Caco-2 (cell line): ENCODE data around the gene MFNG. TPM values are rescaled to one million over a fixed set of nuclear protein-coding genes. Genes with fewer than 3 reads are reported as not detected.
A peak's percentile ranks its signal among the peaks of the same experiment; 100 is the strongest.

Experiments used
- BruUV-seq: library from RNA; stranded (reverse); fragments of 400-500 nt; replicated peaks from 2 replicates; lab custom pipeline; 2021; lab: Mats Ljungman, UMichigan
- CTCF ChIA-PET: fragments of 300-600 bp; sonication (Branson Sonifier 250); formaldehyde crosslinking; loops from one replicate; lab custom pipeline; 2022; ENCODE audit warnings: antibody characterized with exemption; lab: Charles Lee
- POLR2A ChIA-PET: fragments of 300-600 bp; sonication (Branson Sonifier 250); formaldehyde crosslinking; loops from one replicate; lab custom pipeline; 2022; ENCODE audit warnings: antibody characterized with exemption; lab: Charles Lee
- DNase-seq, 2 experiments: peaks; one replicate each; pipeline versions ENCODE4 v3.0.0 to v3.0.0-alpha.2; 2020 to 2022
- H3K27me3 ChIP-seq: replicated peaks from 2 replicates; pipeline ENCODE4 v1.6.0; 2011; ENCODE audit warnings: low read length; ENCODE audit not compliant: control insufficient read depth, insufficient read depth
- H3K36me3 ChIP-seq: 2 replicates; pipeline ENCODE4 v1.5.1; 2011; ENCODE audit warnings: low read length; ENCODE audit not compliant: control insufficient read depth, insufficient read depth
- H3K4me1 ChIP-seq: fragments of 250-450 bp; sonication (Bioruptor Pico); 2 replicates; pipeline ENCODE4 v1.5.1; 2020; ENCODE audit warnings: mild to moderate bottlenecking
- H3K4me3 ChIP-seq: 2 replicates; pipeline ENCODE4 v1.5.1; 2011; ENCODE audit warnings: low read depth, mild to moderate bottlenecking, control low read depth, low read length
- H3K9me3 ChIP-seq: fragments of 250-450 bp; sonication (Bioruptor Pico); 2 replicates; pipeline ENCODE4 v1.5.1; 2020; ENCODE audit warnings: mild to moderate bottlenecking, moderate library complexity
- H3K27ac Mint-ChIP-seq: one replicate; pipeline ENCODE4 v1.8.0; 2022; ENCODE audit warnings: mixed read lengths; ENCODE audit not compliant: unreplicated experiment
- H3K27me3 Mint-ChIP-seq: one replicate; pipeline ENCODE4 v1.8.0; 2022; ENCODE audit warnings: mixed read lengths; ENCODE audit not compliant: insufficient read depth, unreplicated experiment
- H3K36me3 Mint-ChIP-seq: one replicate; pipeline ENCODE4 v1.8.0; 2022; ENCODE audit warnings: mild to moderate bottlenecking, mixed read lengths; ENCODE audit not compliant: insufficient read depth, unreplicated experiment
- H3K4me1 Mint-ChIP-seq: one replicate; pipeline ENCODE4 v1.8.0; 2022; ENCODE audit warnings: low read depth, mixed read lengths; ENCODE audit not compliant: unreplicated experiment
- H3K4me3 Mint-ChIP-seq: one replicate; pipeline ENCODE4 v1.8.0; 2022; ENCODE audit warnings: mild to moderate bottlenecking, moderate library complexity, mixed read lengths; ENCODE audit not compliant: unreplicated experiment
- H3K9me3 Mint-ChIP-seq: one replicate; pipeline ENCODE4 v1.8.0; 2022; ENCODE audit warnings: mixed read lengths; ENCODE audit not compliant: unreplicated experiment
- CTCF ChIP-seq, 2 experiments: fragments of 200-600 bp in 1 of 2; IDR thresholded peaks; 1 replicate in 1 of 2; 2 replicates in 1 of 2; pipeline versions ENCODE4 v1.5.1 to v1.8.0; 2011 to 2022; ENCODE audit warnings: antibody characterized with exemption in 1 of 2, control low read depth in 1 of 2, inconsistent platforms in 1 of 2, low read depth in 1 of 2, low read length in 1 of 2, mild to moderate bottlenecking in 1 of 2, moderate library complexity in 1 of 2; ENCODE audit not compliant: insufficient read depth in 1 of 2, severe bottlenecking in 1 of 2, unreplicated experiment in 1 of 2
- intact Hi-C: fragments of 100-400 bp; cut with micrococcal nuclease; formaldehyde crosslinking; loops from one replicate; pipeline ENCODE4 v1.10.0; 2022; ENCODE audit not compliant: unreplicated experiment
- total RNA-seq: library from RNA; stranded (reverse); gene quantifications from 2 replicates; pipeline ENCODE4 v1.2.3, GENCODE V29; 2022

Gene MFNG
- total RNA-seq, 1 experiment from 2014 or later, result 3.6 TPM

- Histone ChIP-seq H3K4me3 (no peak overlapping the region), H3K27me3 (no peaks in the 10 kb centered on the region), H3K36me3 (peaks cover 7% of the 10 kb centered on the region; the same call in 1 of the 2 replicates), H3K4me1 (peaks cover 33% of the 10 kb centered on the region), H3K9me3 (no peaks in the 10 kb centered on the region)
- H3K4me1 Mint-ChIP-seq, result peaks cover 24% of the 10 kb centered on the region
- H3K27ac Mint-ChIP-seq, result peak overlapping the region; percentile 63
- ChIA-PET CTCF (interaction anchor here (0.9 kb wide), 1 partner anchor 47 kb away, joined by 3 read pairs; no protein-coding TSS in a partner anchor), POLR2A (no interaction called here)
- intact Hi-C loops, result no loop called here
- no peak overlapping the region for H3K4me3 Mint-ChIP-seq
- no peak for TF ChIP-seq CTCF (IDR thresholded peaks at IDR 0.05; ENCODE audit: insufficient read depth in 1 of 2, low read depth in 1 of 2, low read length in 1 of 2, severe bottlenecking in 1 of 2, unreplicated experiment in 1 of 2)
- DNase-seq, result no peak
- no peaks in the 10 kb centered on the region for H3K27me3 Mint-ChIP-seq
- no peaks in the 10 kb centered on the region for H3K9me3 Mint-ChIP-seq
- BruUV-seq, result no TSS peak
- H3K36me3 Mint-ChIP-seq, result peaks cover 30% of the 10 kb centered on the region
Measured at GRCh38 chr22:37514526-37515051, 28.4 kb upstream of the MFNG start.

GRCh38 chr22:37511395-37512104 is 25.4 kb upstream of the MFNG start:
- Mint-ChIP-seq H3K4me1 (peaks cover 24% of the 10 kb centered on the region), H3K9me3 (no peaks in the 10 kb centered on the region), H3K27me3 (no peaks in the 10 kb centered on the region), H3K27ac (peak overlapping the region; percentile 58), H3K4me3 (no peak overlapping the region), H3K36me3 (peaks cover 35% of the 10 kb centered on the region)
- POLR2A ChIA-PET, result interaction anchor here (1.9 kb wide), 1 partner anchor 9 kb away, joined by 15 read pairs; no protein-coding TSS in a partner anchor
- no peak for TF ChIP-seq CTCF (IDR thresholded peaks at IDR 0.05; ENCODE audit: insufficient read depth in 1 of 2, low read depth in 1 of 2, low read length in 1 of 2, severe bottlenecking in 1 of 2, unreplicated experiment in 1 of 2)
- no TSS peak for BruUV-seq
- no peaks in the 10 kb centered on the region for H3K9me3 ChIP-seq
- intact Hi-C loops, result loop anchor here (1.0 kb wide), 1 partner anchor 9 kb away; no protein-coding TSS in a partner anchor
- no peak for DNase-seq
- no peak overlapping the region for H3K4me3 ChIP-seq
- peaks cover 7% of the 10 kb centered on the region; the same call in 1 of the 2 replicates for H3K36me3 ChIP-seq
- CTCF ChIA-PET, result interaction anchor here (1.1 to 2.0 kb wide), 5 partner anchors 10 to 132 kb away, joined by 3 to 11 read pairs (median 8); no protein-coding TSS in a partner anchor
- H3K4me1 ChIP-seq, result peaks cover 37% of the 10 kb centered on the region
- H3K27me3 ChIP-seq, result no peaks in the 10 kb centered on the region

- DNase-seq, result no peak
- no peaks in the 10 kb centered on the region for H3K27me3 ChIP-seq
- H3K9me3 ChIP-seq, result no peaks in the 10 kb centered on the region
- peaks cover 7% of the 10 kb centered on the region; the same call in 1 of the 2 replicates for H3K36me3 ChIP-seq
- BruUV-seq, result no TSS peak
- peaks cover 24% of the 10 kb centered on the region for H3K4me1 Mint-ChIP-seq
- CTCF ChIA-PET, result no interaction called here
- H3K4me1 ChIP-seq, result peaks cover 37% of the 10 kb centered on the region
- H3K27ac Mint-ChIP-seq, result peak overlapping the region; percentile 44
- peaks cover 33% of the 10 kb centered on the region for H3K36me3 Mint-ChIP-seq
- no peak for TF ChIP-seq CTCF (IDR thresholded peaks at IDR 0.05; ENCODE audit: insufficient read depth in 1 of 2, low read depth in 1 of 2, low read length in 1 of 2, severe bottlenecking in 1 of 2, unreplicated experiment in 1 of 2)
- POLR2A ChIA-PET, result no interaction called here
- H3K4me3 ChIP-seq, result no peak overlapping the region
- intact Hi-C loops, result no loop called here
- H3K9me3 Mint-ChIP-seq, result no peaks in the 10 kb centered on the region
- H3K27me3 Mint-ChIP-seq, result no peaks in the 10 kb centered on the region
- H3K4me3 Mint-ChIP-seq, result no peak overlapping the region
Measured at GRCh38 chr22:37510091-37510490, 23.9 kb upstream of the MFNG start.
